Tibial nerve (tissue), 4 donors: Measurements from ENCODE around the gene TRPV4. TPM values are rescaled to one million over a fixed set of nuclear protein-coding genes. Genes with fewer than 3 reads are reported as not detected.

ENCODE experiments used
- DNase-seq, 2 donors: peaks; one replicate each; pipeline ENCODE4 v3.0.0-alpha.2; 2019; ENCODE audit warnings: low spot score in 2 of 2
- H3K27ac ChIP-seq, 4 donors: fragments of 200-600 bp; sonication (generic) in 3 of 4; one replicate each; pipeline ENCODE4 v1.5.1; 2017 to 2019; ENCODE audit warnings: mild to moderate bottlenecking in 1 of 4
- H3K27me3 ChIP-seq, 2 donors: fragments of 200-600 bp; sonication (generic) in 1 of 2; one replicate each; pipeline versions ENCODE4 v1.5.1 to v1.6.0; 2017 to 2019
- H3K36me3 ChIP-seq, 3 donors: fragments of 200-600 bp; sonication (generic); one replicate each; pipeline ENCODE4 v1.5.1; 2018 to 2019
- H3K4me1 ChIP-seq, 4 donors: fragments of 200-600 bp; sonication (generic) in 3 of 4; one replicate each; pipeline ENCODE4 v1.5.1; 2017 to 2019
- H3K4me3 ChIP-seq, 4 donors: fragments of 200-600 bp; sonication (generic) in 3 of 4; one replicate each; pipeline ENCODE4 v1.5.1; 2017 to 2019; ENCODE audit warnings: mild to moderate bottlenecking in 1 of 4, moderate library complexity in 1 of 4
- H3K9me3 ChIP-seq, 4 donors: fragments of 200-600 bp; sonication (generic) in 3 of 4; one replicate each; pipeline ENCODE4 v1.5.1; 2017 to 2019
- EP300 ChIP-seq, 2 donors: sonication (generic); formaldehyde crosslinking; IDR thresholded peaks; one replicate each; pipeline ENCODE4 v1.6.1; 2017; ENCODE audit warnings: antibody characterized with exemption in 2 of 2, mild to moderate bottlenecking in 1 of 2
- POLR2A ChIP-seq, 2 donors: fragments of 450-650 bp; IDR thresholded peaks; one replicate each; pipeline ENCODE4 v1.6.1; 2017; ENCODE audit warnings: antibody characterized with exemption in 2 of 2, mild to moderate bottlenecking in 2 of 2, moderate library complexity in 2 of 2
- WGBS, 2 donors: methylation state at CpG; one replicate each; pipeline ENCODE4 v1.1.5; 2018; 5-methylcytosine and 5-hydroxymethylcytosine counted together
- total RNA-seq, 4 donors: library from RNA; depleted of rRNA; stranded (reverse); fragments of >200 nt; gene quantifications; one replicate each; pipeline ENCODE4 v1.1.0, GENCODE V29; 2016
- TF ChIP-seq, protein P1 (sequence below), 5 experiments: fragments of 200-600 bp in 3 of 5; fragments of 450-650 bp in 2 of 5; sonication (generic) in 3 of 5; IDR thresholded peaks; one replicate each; pipeline ENCODE4 v1.5.1; 2016 to 2019; ENCODE audit warnings: antibody characterized with exemption in 5 of 5, mild to moderate bottlenecking in 3 of 5, moderate library complexity in 2 of 5

TRPV4 gene
- total RNA-seq, 4 donors from 2014 or later, result 0.42 to 3.0 (median 1.4) TPM

DNA sequence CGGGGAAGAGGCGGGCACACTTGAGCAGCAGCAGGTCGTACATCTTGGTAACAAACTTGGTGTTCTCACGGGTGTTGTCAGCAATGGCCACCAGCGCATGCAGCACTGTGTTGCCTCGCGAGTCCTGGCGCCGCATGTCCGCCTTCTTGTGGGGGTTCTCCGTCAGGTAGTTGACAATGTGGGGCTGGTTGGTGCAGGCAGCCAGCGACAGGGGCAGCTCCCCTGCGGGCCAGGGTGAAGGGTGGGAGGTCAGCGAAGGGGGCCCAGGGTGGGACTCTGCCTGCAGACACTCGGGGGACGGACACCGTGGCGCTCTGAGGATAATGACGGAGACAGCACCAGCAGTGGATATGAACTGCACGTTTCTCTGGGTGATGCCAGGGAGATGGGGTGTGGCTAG, 34.5 kb downstream of the TRPV4 start:
- Histone ChIP-seq H3K4me3 (no peak overlapping the region), H3K9me3 (no peaks in the 10 kb centered on the region), H3K27me3 (no peaks in the 10 kb centered on the region), H3K36me3 (no peaks in the 10 kb centered on the region), H3K4me1 (no peaks in the 10 kb centered on the region), H3K27ac (no peak overlapping the region)
- no peak for DNase-seq
- WGBS, 2 donors, result 87 to 89% methylated on average over 19 to 20 of the region's 20 CpGs
- TF ChIP-seq POLR2A (IDR thresholded peaks at IDR 0.05) (no peak), EP300 (IDR thresholded peaks at IDR 0.05) (no peak)
- TF ChIP-seq, protein P1, sequence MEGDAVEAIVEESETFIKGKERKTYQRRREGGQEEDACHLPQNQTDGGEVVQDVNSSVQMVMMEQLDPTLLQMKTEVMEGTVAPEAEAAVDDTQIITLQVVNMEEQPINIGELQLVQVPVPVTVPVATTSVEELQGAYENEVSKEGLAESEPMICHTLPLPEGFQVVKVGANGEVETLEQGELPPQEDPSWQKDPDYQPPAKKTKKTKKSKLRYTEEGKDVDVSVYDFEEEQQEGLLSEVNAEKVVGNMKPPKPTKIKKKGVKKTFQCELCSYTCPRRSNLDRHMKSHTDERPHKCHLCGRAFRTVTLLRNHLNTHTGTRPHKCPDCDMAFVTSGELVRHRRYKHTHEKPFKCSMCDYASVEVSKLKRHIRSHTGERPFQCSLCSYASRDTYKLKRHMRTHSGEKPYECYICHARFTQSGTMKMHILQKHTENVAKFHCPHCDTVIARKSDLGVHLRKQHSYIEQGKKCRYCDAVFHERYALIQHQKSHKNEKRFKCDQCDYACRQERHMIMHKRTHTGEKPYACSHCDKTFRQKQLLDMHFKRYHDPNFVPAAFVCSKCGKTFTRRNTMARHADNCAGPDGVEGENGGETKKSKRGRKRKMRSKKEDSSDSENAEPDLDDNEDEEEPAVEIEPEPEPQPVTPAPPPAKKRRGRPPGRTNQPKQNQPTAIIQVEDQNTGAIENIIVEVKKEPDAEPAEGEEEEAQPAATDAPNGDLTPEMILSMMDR (IDR thresholded peaks at IDR 0.05), result no peak

DNA sequence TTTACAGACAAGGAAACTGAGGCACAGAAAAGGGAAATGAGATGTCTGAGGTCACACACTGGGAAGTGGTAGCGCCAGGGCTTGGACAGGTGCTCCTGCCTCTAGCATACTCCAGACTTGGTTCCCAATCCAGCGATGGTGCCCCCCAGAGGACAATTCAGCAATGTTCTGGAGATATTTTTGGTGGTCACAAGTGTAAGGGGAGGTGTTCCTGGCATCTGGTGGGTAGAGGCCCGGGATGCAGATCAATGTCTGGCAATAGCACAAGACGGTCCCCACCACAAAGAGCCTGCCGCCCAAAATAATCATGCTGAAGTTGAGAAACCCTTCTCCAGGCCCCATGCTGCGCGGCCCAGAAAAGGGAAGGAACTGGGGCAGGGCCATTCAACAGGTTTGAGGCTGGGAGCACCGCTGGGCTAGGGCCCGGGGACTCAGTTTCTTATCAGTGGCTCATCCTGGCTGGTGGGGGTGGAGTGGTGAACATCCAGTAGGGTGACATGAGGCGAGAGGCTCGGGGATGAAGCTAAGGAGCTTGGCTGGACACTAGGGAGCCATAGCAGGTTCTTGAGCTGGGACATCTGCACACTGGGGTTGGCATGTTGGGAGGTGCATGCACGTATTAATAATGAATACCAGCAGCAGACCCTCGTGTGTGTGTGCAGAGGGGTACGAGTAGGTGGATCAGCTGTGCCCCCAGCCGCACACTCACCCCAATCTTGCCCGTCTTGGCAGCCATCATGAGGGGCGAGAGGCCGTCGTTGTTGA, 35.1 kb downstream of the TRPV4 start:
- H3K4me1 ChIP-seq, result no peaks in the 10 kb centered on the region
- no peaks in the 10 kb centered on the region for H3K27me3 ChIP-seq
- DNase-seq, result no peak
- no peak overlapping the region for H3K4me3 ChIP-seq
- H3K36me3 ChIP-seq, result no peaks in the 10 kb centered on the region
- no peak for TF ChIP-seq EP300 (IDR thresholded peaks at IDR 0.05)
- TF ChIP-seq, protein P1 (IDR thresholded peaks at IDR 0.05), result no peak
- TF ChIP-seq POLR2A (IDR thresholded peaks at IDR 0.05), result no peak
- WGBS, 2 donors, result 78 to 82% methylated on average over 19 of the region's 19 CpGs
- H3K27ac ChIP-seq, result no peak overlapping the region
- H3K9me3 ChIP-seq, result no peaks in the 10 kb centered on the region

GRCh38 chr12:109796057-109796456, 37.1 kb downstream of the TRPV4 start:
- Histone ChIP-seq H3K27me3 (no peaks in the 10 kb centered on the region), H3K9me3 (no peaks in the 10 kb centered on the region), H3K4me3 (no peak overlapping the region), H3K27ac (no peak overlapping the region), H3K36me3 (no peaks in the 10 kb centered on the region), H3K4me1 (no peaks in the 10 kb centered on the region)
- DNase-seq, result no peak
- WGBS, 2 donors, result 85% methylated on average over 2 of the region's 2 CpGs
- no peak for TF ChIP-seq EP300 (IDR thresholded peaks at IDR 0.05)
- no peak for TF ChIP-seq POLR2A (IDR thresholded peaks at IDR 0.05)
- TF ChIP-seq, protein P1 (IDR thresholded peaks at IDR 0.05), result no peak

DNA sequence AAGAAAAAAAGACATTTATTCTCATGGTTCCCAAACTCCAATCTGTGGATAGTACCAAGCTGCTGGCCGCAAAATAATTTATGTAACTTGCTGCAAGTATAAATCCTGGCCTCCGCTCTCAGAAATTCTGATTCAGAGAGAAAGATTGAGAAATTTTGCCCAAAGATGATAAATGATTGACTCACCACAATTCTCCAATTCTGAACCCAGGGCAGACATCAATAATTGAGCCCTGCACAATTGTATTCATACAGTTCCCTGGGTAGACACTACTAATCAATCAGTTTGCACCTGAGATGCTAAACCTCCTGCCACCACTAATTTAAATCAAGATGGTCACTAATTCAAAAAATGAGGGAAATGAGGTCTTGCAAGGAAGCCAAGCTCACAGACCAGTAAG, 38.2 kb downstream of the TRPV4 start:
- 92 to 98% methylated on average over 2 of the region's 2 CpGs for WGBS, 2 donors
- Histone ChIP-seq H3K4me3 (no peak overlapping the region), H3K27ac (no peak overlapping the region), H3K4me1 (no peaks in the 10 kb centered on the region), H3K36me3 (no peaks in the 10 kb centered on the region), H3K9me3 (no peaks in the 10 kb centered on the region), H3K27me3 (no peaks in the 10 kb centered on the region)
- TF ChIP-seq EP300 (IDR thresholded peaks at IDR 0.05) (no peak), POLR2A (IDR thresholded peaks at IDR 0.05) (no peak)
- TF ChIP-seq, protein P1 (IDR thresholded peaks at IDR 0.05), result no peak
- DNase-seq, result no peak

GRCh38 chr12:109793826-109794501, 39.2 kb downstream of the TRPV4 start:
- DNase-seq, result no peak
- no peaks in the 10 kb centered on the region for H3K36me3 ChIP-seq
- H3K4me3 ChIP-seq, result no peak overlapping the region
- no peaks in the 10 kb centered on the region for H3K9me3 ChIP-seq
- WGBS, 2 donors, result 86 to 88% methylated on average over 26 of the region's 26 CpGs
- H3K27me3 ChIP-seq, result no peaks in the 10 kb centered on the region
- TF ChIP-seq, protein P1 (IDR thresholded peaks at IDR 0.05), result no peak
- TF ChIP-seq EP300 (IDR thresholded peaks at IDR 0.05) (no peak), POLR2A (IDR thresholded peaks at IDR 0.05) (no peak)
- H3K4me1 ChIP-seq, result no peaks in the 10 kb centered on the region
- no peak overlapping the region for H3K27ac ChIP-seq
